Progenitor cell of endocrine pancreas (in vitro differentiated cells): ENCODE measurements around the gene CRYAB. TPM values are rescaled to one million over a fixed set of nuclear protein-coding genes. Genes with fewer than 3 reads are reported as not detected.
"Not testable (repeated sequence)": the region's sequence is repeated elsewhere in the genome, so short reads cannot be mapped to it uniquely, and the experiment has no call there.

ENCODE experiments used
- DNase-seq: peaks from one replicate; pipeline ENCODE4 v3.0.0; 2021; ENCODE audit warnings: low spot score; ENCODE audit not compliant: unreplicated experiment
- H3K27ac Mint-ChIP-seq: 2 replicates; pipeline ENCODE4 v1.8.0; 2021; ENCODE audit warnings: mild to moderate bottlenecking, moderate library complexity, mixed read lengths
- H3K27me3 Mint-ChIP-seq: 2 replicates; pipeline ENCODE4 v1.8.0; 2021; ENCODE audit warnings: mixed read lengths
- H3K36me3 Mint-ChIP-seq: 2 replicates; pipeline ENCODE4 v1.8.0; 2022; ENCODE audit warnings: mixed read lengths; ENCODE audit not compliant: insufficient read depth
- H3K4me1 Mint-ChIP-seq: 2 replicates; pipeline ENCODE4 v1.8.0; 2021; ENCODE audit warnings: low read depth, mixed read lengths
- H3K4me3 Mint-ChIP-seq: 2 replicates; pipeline ENCODE4 v1.8.0; 2021; ENCODE audit warnings: low read depth, mild to moderate bottlenecking, moderate library complexity, mixed read lengths
- H3K9me3 Mint-ChIP-seq: 2 replicates; pipeline ENCODE4 v1.8.0; 2021; ENCODE audit warnings: low read depth, mixed read lengths
- total RNA-seq: library from RNA; stranded (reverse); gene quantifications from 2 replicates; pipeline ENCODE4 v1.2.1, GENCODE V29; 2021
- TF ChIP-seq, protein P1 (sequence below): fragments of 200-600 bp; sonication (generic); IDR thresholded peaks from one replicate; pipeline ENCODE4 v1.5.0; 2021; ENCODE audit warnings: antibody characterized with exemption, mild to moderate bottlenecking; ENCODE audit not compliant: unreplicated experiment

CRYAB gene
- total RNA-seq, 1 donor from 2014 or later = not detected

DNA sequence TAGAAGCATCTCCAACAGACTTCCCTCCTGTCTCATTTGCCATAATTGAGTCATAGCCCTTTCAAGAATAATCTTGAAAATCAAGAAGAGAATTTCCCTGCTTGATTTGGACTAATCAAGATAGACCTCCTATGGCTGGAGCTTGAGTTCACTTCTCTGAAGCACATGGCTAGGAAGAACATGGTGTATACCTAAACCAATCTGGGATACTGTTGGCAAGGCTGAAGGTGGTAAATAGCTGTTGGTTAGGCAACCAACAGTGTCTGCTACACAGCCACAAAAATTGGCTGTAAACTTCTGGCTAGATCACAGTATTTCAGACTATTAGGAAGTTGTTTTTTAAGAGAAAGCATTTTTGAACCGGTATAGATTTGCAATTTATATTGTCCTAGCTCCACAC is 4.9 kb downstream of the CRYAB start:
- TF ChIP-seq, protein P1, sequence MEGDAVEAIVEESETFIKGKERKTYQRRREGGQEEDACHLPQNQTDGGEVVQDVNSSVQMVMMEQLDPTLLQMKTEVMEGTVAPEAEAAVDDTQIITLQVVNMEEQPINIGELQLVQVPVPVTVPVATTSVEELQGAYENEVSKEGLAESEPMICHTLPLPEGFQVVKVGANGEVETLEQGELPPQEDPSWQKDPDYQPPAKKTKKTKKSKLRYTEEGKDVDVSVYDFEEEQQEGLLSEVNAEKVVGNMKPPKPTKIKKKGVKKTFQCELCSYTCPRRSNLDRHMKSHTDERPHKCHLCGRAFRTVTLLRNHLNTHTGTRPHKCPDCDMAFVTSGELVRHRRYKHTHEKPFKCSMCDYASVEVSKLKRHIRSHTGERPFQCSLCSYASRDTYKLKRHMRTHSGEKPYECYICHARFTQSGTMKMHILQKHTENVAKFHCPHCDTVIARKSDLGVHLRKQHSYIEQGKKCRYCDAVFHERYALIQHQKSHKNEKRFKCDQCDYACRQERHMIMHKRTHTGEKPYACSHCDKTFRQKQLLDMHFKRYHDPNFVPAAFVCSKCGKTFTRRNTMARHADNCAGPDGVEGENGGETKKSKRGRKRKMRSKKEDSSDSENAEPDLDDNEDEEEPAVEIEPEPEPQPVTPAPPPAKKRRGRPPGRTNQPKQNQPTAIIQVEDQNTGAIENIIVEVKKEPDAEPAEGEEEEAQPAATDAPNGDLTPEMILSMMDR = no peak
- Mint-ChIP-seq H3K4me1 (peaks cover 13% of the 10 kb centered on the region), H3K4me3 (no peak overlapping the region), H3K36me3 (peaks cover 4% of the 10 kb centered on the region), H3K9me3 (peaks cover 3% of the 10 kb centered on the region), H3K27me3 (peaks cover 5% of the 10 kb centered on the region), H3K27ac (no peak overlapping the region)
- no peak for DNase-seq

DNA sequence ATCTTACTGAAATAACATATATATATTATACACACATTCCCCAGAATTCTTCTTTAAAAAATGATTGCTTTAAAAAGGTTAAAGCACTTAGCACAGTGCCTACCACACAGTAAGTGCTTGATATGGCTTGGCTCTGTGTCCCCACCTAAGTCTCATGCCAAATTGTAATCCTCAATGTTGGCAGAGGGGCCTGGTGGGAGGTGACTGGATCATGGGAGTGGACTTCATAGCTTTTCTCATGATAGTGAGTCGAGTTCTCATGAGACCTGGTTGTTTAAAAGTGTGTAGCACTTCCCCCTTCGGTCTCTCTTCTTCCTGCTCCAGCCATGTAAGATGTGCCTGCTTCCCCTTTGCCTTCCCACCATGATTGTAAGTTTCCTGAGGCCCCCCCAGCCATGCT is 6.2 kb downstream of the CRYAB start:
- Mint-ChIP-seq H3K27ac (no peak overlapping the region), H3K27me3 (no peaks in the 10 kb centered on the region), H3K4me3 (no peak overlapping the region), H3K4me1 (peaks cover 2% of the 10 kb centered on the region), H3K36me3 (peaks cover 4% of the 10 kb centered on the region), H3K9me3 (peaks cover 3% of the 10 kb centered on the region)
- TF ChIP-seq, protein P1 = no peak
- no peak for DNase-seq

DNA sequence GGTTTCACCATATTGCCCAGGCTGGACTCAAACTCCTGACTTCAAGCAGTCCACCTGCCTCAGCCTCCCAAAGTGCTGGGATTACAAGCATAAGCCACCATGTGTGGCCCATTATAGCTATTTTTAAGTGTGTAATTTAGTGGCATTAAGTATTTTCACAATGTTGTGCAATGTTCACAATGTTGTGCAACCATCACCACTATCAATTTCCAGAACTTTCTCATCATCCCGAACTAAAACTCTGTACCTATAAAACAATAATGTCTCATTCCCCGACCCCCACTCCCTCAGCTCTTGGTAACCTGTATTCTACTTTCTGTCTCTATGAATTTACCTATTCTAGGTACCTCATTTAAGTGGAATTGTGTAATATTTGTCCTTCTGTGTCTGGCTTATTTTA is 24.7 kb downstream of the CRYAB start:
- no peak for DNase-seq
- no peaks in the 10 kb centered on the region for H3K9me3 Mint-ChIP-seq

DNA sequence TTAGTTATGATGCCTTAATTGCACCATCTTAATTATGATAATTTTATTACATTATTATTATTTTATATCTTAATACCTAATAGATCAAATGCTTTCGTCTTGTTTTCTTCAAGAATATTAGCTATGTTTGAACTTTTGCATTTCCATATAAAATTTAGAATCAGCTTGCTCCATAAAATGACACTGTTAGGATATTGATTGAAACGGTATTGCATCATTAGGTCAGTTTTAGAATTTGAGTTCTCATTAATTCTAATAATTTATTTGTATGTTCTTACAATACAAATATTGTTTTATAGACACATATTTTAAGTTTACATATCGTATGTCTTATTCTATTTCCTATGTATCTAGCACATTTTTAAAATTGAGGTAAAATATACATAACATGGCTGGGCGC is 25.5 kb downstream of the CRYAB start:
- no peak for DNase-seq
- no peak overlapping the region for H3K27ac Mint-ChIP-seq
- peaks cover 2% of the 10 kb centered on the region for H3K36me3 Mint-ChIP-seq
- H3K9me3 Mint-ChIP-seq = no peaks in the 10 kb centered on the region
- no peaks in the 10 kb centered on the region for H3K4me1 Mint-ChIP-seq
- TF ChIP-seq, protein P1 = no peak
- H3K4me3 Mint-ChIP-seq = no peak overlapping the region
- H3K27me3 Mint-ChIP-seq = no peaks in the 10 kb centered on the region

More for the DNA sequence above, 24.7 kb downstream of the CRYAB start:
- Mint-ChIP-seq H3K27ac (no peak overlapping the region), H3K36me3 (peaks cover 2% of the 10 kb centered on the region), H3K4me1 (no peaks in the 10 kb centered on the region), H3K4me3 (no peak overlapping the region), H3K27me3 (no peaks in the 10 kb centered on the region)
- TF ChIP-seq, protein P1 = no peak

DNA sequence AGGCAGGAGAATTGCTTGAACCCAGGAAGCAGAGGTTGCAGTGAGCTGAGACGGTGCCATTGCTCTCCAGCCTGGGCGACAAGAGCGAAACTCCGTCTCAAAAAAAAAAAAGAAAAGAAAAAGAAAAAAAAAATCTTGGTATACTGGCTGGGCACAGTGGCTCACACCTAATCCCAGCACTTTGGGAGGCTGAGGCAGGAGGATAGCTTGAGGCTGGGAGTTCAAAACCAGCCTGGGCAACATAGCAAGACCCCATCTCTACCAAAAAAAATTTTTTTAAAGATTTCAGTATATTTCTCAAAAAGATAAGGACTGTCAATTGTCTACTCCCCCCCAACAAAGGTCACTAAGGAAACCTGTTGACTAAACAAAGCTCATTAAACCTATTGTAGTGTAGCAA is 26.5 kb downstream of the CRYAB start:
- H3K9me3 Mint-ChIP-seq, H3K27ac Mint-ChIP-seq, H3K4me1 Mint-ChIP-seq, H3K36me3 Mint-ChIP-seq, H3K27me3 Mint-ChIP-seq, H3K4me3 Mint-ChIP-seq, DNase-seq: not testable (repeated sequence)

DNA sequence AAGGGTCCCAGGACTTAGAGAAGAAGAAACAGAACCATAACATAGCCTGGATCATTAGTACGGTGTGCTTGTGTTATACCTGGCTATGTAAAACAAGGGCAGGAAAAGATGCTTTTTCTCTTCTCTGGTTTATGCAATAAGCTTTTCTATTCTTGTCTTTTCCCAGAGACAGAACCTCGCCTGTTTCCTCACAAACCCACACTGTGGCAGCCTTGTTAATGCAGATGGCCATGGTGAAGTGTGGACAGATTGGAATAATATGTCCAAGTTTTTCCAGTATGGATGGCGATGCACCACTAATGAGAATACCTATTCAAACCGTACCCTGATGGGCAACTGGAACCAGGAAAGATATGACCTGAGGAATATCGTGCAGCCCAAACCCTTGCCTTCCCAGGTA is 29.4 kb downstream of the CRYAB start:
- TF ChIP-seq, protein P1 = no peak
- Mint-ChIP-seq H3K4me3 (no peak overlapping the region), H3K27me3 (no peaks in the 10 kb centered on the region), H3K9me3 (no peaks in the 10 kb centered on the region), H3K4me1 (peaks cover 10% of the 10 kb centered on the region), H3K36me3 (no peaks in the 10 kb centered on the region), H3K27ac (no peak overlapping the region)
- no peak for DNase-seq
